GM23338 (cell line): ENCODE results near the gene C6orf15. TPM values are rescaled to one million over a fixed set of nuclear protein-coding genes. Genes with fewer than 3 reads are reported as not detected.

Source experiments
- ATAC-seq: fragments of 200-7000 bp; cut with Tn5 transposase; 3 replicates; pipeline ENCODE4 v1.9.1; 2020
- DNase-seq: peaks from one replicate; pipeline ENCODE4 v3.0.0-alpha.2; 2015; ENCODE audit warnings: low spot score
- H2AFZ ChIP-seq: fragments of 200-600 bp; sonication (generic); 2 replicates; pipeline ENCODE4 v1.8.0; 2016; ENCODE audit warnings: antibody characterized with exemption, mild to moderate bottlenecking, moderate library complexity
- H3F3A ChIP-seq: fragments of 200-600 bp; sonication (generic); replicated peaks from 2 replicates; pipeline ENCODE4 v1.8.0; 2017; ENCODE audit warnings: antibody characterized with exemption, mixed run types, low read depth
- H3K27ac ChIP-seq: fragments of 200-600 bp; sonication (generic); 2 replicates; pipeline ENCODE4 v1.6.1; 2016; ENCODE audit warnings: low read depth
- H3K27me3 ChIP-seq: fragments of 200-600 bp; sonication (generic); 2 replicates; pipeline ENCODE4 v1.8.0; 2016; ENCODE audit warnings: mild to moderate bottlenecking, mixed run types, moderate library complexity; ENCODE audit not compliant: insufficient read depth
- H3K36me3 ChIP-seq: fragments of 200-600 bp; sonication (generic); 2 replicates; pipeline ENCODE4 v1.8.0; 2016; ENCODE audit warnings: mild to moderate bottlenecking; ENCODE audit not compliant: insufficient read depth
- H3K4me1 ChIP-seq: fragments of 200-600 bp; sonication (generic); 2 replicates; pipeline ENCODE4 v1.8.0; 2016; ENCODE audit warnings: mild to moderate bottlenecking, moderate library complexity; ENCODE audit not compliant: insufficient read depth
- H3K4me2 ChIP-seq: fragments of 200-600 bp; sonication (generic); 2 replicates; pipeline ENCODE4 v1.7.1; 2017; ENCODE audit warnings: mixed run types
- H3K4me3 ChIP-seq: fragments of 200-600 bp; sonication (generic); 2 replicates; pipeline ENCODE4 v1.6.1; 2016; ENCODE audit warnings: mixed run types
- H3K79me2 ChIP-seq: fragments of 200-600 bp; sonication (generic); replicated peaks from 2 replicates; pipeline ENCODE4 v1.8.0; 2017; ENCODE audit warnings: mild to moderate bottlenecking; ENCODE audit not compliant: insufficient read depth
- H3K9me2 ChIP-seq: fragments of 200-600 bp; sonication (generic); 2 replicates; pipeline ENCODE4 v1.8.0; 2017; ENCODE audit not compliant: insufficient read depth
- H4K20me1 ChIP-seq: fragments of 200-600 bp; sonication (generic); replicated peaks from 2 replicates; pipeline ENCODE4 v1.8.0; 2017; ENCODE audit warnings: mild to moderate bottlenecking; ENCODE audit not compliant: insufficient read depth
- H3K27ac Mint-ChIP-seq: 2 replicates; pipeline ENCODE4 v1.8.0; 2020; ENCODE audit warnings: inconsistent platforms, mild to moderate bottlenecking, moderate library complexity, mixed read lengths
- H3K27me3 Mint-ChIP-seq: 3 replicates; pipeline ENCODE4 v1.8.0; 2022; ENCODE audit warnings: low read depth, mild to moderate bottlenecking, moderate library complexity, mixed read lengths, inconsistent platforms; ENCODE audit not compliant: insufficient read depth, poor library complexity
- H3K36me3 Mint-ChIP-seq: 3 replicates; pipeline ENCODE4 v1.8.0; 2021; ENCODE audit warnings: low read depth, mild to moderate bottlenecking, inconsistent platforms, moderate library complexity, mixed read lengths
- H3K4me1 Mint-ChIP-seq: 3 replicates; pipeline ENCODE4 v1.8.0; 2020; ENCODE audit warnings: mild to moderate bottlenecking, inconsistent platforms, mixed read lengths
- H3K4me3 Mint-ChIP-seq: 3 replicates; pipeline ENCODE4 v1.8.0; 2021; ENCODE audit warnings: moderate library complexity, mild to moderate bottlenecking, inconsistent platforms, mixed read lengths
- H3K9me3 Mint-ChIP-seq: 3 replicates; pipeline ENCODE4 v1.8.0; 2020; ENCODE audit warnings: moderate library complexity, mild to moderate bottlenecking, inconsistent platforms, mixed read lengths
- CREB1 ChIP-seq: fragments of 250-450 bp; sonication (Bioruptor Pico); IDR thresholded peaks from 2 replicates; pipeline ENCODE4 v1.5.0; 2020; ENCODE audit warnings: low read depth, mild to moderate bottlenecking, moderate library complexity
- ETS1 ChIP-seq: IDR thresholded peaks from 2 replicates; pipeline ENCODE4 v1.6.1; 2016; ENCODE audit warnings: antibody characterized with exemption
- EZH2 ChIP-seq: fragments of 200-600 bp; sonication (generic); IDR thresholded peaks from one replicate; pipeline ENCODE4 v1.8.0; 2017; ENCODE audit warnings: antibody characterized with exemption, mild to moderate bottlenecking, low read depth; ENCODE audit not compliant: unreplicated experiment
- EZH2phosphoT487 ChIP-seq: fragments of 200-600 bp; sonication (generic); IDR thresholded peaks from one replicate; pipeline ENCODE4 v1.8.1; 2018; ENCODE audit warnings: antibody characterized with exemption; ENCODE audit not compliant: unreplicated experiment
- JUNB ChIP-seq: IDR thresholded peaks from one replicate; pipeline ENCODE4 v1.6.1; 2016; ENCODE audit warnings: antibody characterized with exemption; ENCODE audit not compliant: unreplicated experiment
- NANOG ChIP-seq: IDR thresholded peaks from 2 replicates; pipeline ENCODE4 v1.6.1; 2016; ENCODE audit warnings: antibody characterized with exemption, borderline replicate concordance
- REST ChIP-seq: IDR thresholded peaks from one replicate; pipeline ENCODE4 v1.6.1; 2018; ENCODE audit warnings: antibody characterized with exemption; ENCODE audit not compliant: unreplicated experiment
- ZNF114 ChIP-seq: fragments of 250-450 bp; sonication (Bioruptor Pico); IDR thresholded peaks from 2 replicates; pipeline ENCODE4 v1.5.0; 2020; ENCODE audit warnings: mild to moderate bottlenecking, moderate library complexity
- ZNF462 ChIP-seq: fragments of 250-450 bp; sonication (Bioruptor Pico); IDR thresholded peaks from 2 replicates; pipeline ENCODE4 v1.5.0; 2020; ENCODE audit warnings: mild to moderate bottlenecking, moderate library complexity
- polyA plus RNA-seq: library from polyadenylated mRNA; unstranded; fragments of >200 nt; fragmentation: Nextera tagmentation; extraction: Ambion mirVana; gene quantifications from 2 replicates; pipeline ENCODE4 v1.2.1, GENCODE V29; 2016
- total RNA-seq: library from RNA; depleted of rRNA; stranded (reverse); fragments of >200 nt; shearing (Covaris generic); gene quantifications from 2 replicates; pipeline ENCODE4 v1.2.3, GENCODE V29; 2014

Gene C6orf15
- total and polyA plus RNA-seq, 2 experiments from 2014 or later: not detected

GRCh38 chr6:31094389-31094881 lies 17.9 kb downstream of the C6orf15 start (continued):
- TF ChIP-seq ZNF462 (CRISPR knock-in tag) (no peak), EZH2phosphoT487 (no peak), CREB1 (no peak)

GRCh38 chr6:31092769-31093505 lies 19.4 kb downstream of the C6orf15 start:
- no peaks in the 10 kb centered on the region for H3K36me3 ChIP-seq
- no peak overlapping the region for H2AFZ ChIP-seq
- no peaks in the 10 kb centered on the region for H4K20me1 ChIP-seq
- no peak overlapping the region for H3K4me2 ChIP-seq
- H3K36me3 Mint-ChIP-seq: no peaks in the 10 kb centered on the region
- H3K27ac Mint-ChIP-seq: no peak overlapping the region
- H3K27me3 ChIP-seq: no peaks in the 10 kb centered on the region
- 0 out of 2 replicates have a peak, but pooled peaks cover 3% of the 10 kb centered on the region for H3K9me2 ChIP-seq
- no peaks in the 10 kb centered on the region for H3K79me2 ChIP-seq
- H3K27ac ChIP-seq: no peak overlapping the region
- ATAC-seq (no peak), DNase-seq (no peak)
- H3K4me1 Mint-ChIP-seq: peaks cover 16% of the 10 kb centered on the region
- no peak overlapping the region for H3K4me3 Mint-ChIP-seq
- no peaks in the 10 kb centered on the region for H3K9me3 Mint-ChIP-seq
- H3F3A ChIP-seq: no peaks in the 10 kb centered on the region
- H3K4me1 ChIP-seq: peaks cover 16% of the 10 kb centered on the region
- no peaks in the 10 kb centered on the region for H3K27me3 Mint-ChIP-seq
- H3K4me3 ChIP-seq: no peak overlapping the region
- TF ChIP-seq JUNB (no peak), EZH2 (no peak), NANOG (no peak), ETS1 (no peak), REST (no peak), EZH2phosphoT487 (no peak), CREB1 (no peak), ZNF114 (CRISPR knock-in tag) (no peak)
